Raji (cell line): ENCODE results near the gene TPD52L1.

ENCODE experiments used
- POLR2A ChIP-seq: IDR thresholded peaks from 2 replicates; pipeline ENCODE4 v1.6.1; 2011; ENCODE audit warnings: low read depth, low read length, control low read depth; ENCODE audit not compliant: insufficient read depth

Gene TPD52L1

GRCh38 chr6:125124049-125124669 lies 29.4 kb upstream of the TPD52L1 start:
- no peak for TF ChIP-seq POLR2A

GRCh38 chr6:125129354-125129753 lies 24.2 kb upstream of the TPD52L1 start:
- TF ChIP-seq POLR2A: no peak

- TF ChIP-seq POLR2A: no peak
Measured at GRCh38 chr6:125132058-125132457, 21.5 kb upstream of the TPD52L1 start.

- no peak for TF ChIP-seq POLR2A
Measured at GRCh38 chr6:125136378-125136777, 17.2 kb upstream of the TPD52L1 start.

- no peak for TF ChIP-seq POLR2A
Measured at GRCh38 chr6:125138083-125138482, 15.5 kb upstream of the TPD52L1 start.

- TF ChIP-seq POLR2A: no peak
Measured at GRCh38 chr6:125140808-125141207, 12.8 kb upstream of the TPD52L1 start.

- TF ChIP-seq POLR2A: no peak
Measured at GRCh38 chr6:125142618-125143017, 11.0 kb upstream of the TPD52L1 start.

GRCh38 chr6:125144822-125145221 lies 8.8 kb upstream of the TPD52L1 start:
- TF ChIP-seq POLR2A: no peak

GRCh38 chr6:125149256-125150144 lies 4.1 kb upstream of the TPD52L1 start:
- TF ChIP-seq POLR2A: no peak

- TF ChIP-seq POLR2A: no peak
Measured at GRCh38 chr6:125151700-125152099, 1.9 kb upstream of the TPD52L1 start.

- no peak for TF ChIP-seq POLR2A
Measured at GRCh38 chr6:125154118-125154760, 666 bp downstream of the TPD52L1 start.

- no peak for TF ChIP-seq POLR2A
Measured at GRCh38 chr6:125154761-125155135, 1.2 kb downstream of the TPD52L1 start.

GRCh38 chr6:125155344-125155743 lies 1.8 kb downstream of the TPD52L1 start:
- no peak for TF ChIP-seq POLR2A

GRCh38 chr6:125156496-125156895 lies 2.9 kb downstream of the TPD52L1 start:
- TF ChIP-seq POLR2A: no peak

- TF ChIP-seq POLR2A: no peak
Measured at GRCh38 chr6:125157280-125157679, 3.7 kb downstream of the TPD52L1 start.

GRCh38 chr6:125157725-125158124 lies 4.2 kb downstream of the TPD52L1 start:
- TF ChIP-seq POLR2A: no peak

- no peak for TF ChIP-seq POLR2A
Measured at GRCh38 chr6:125163811-125164210, 10.2 kb downstream of the TPD52L1 start.

- TF ChIP-seq POLR2A: no peak
Measured at GRCh38 chr6:125164696-125165095, 11.1 kb downstream of the TPD52L1 start.
